ENCODE measurements around the gene GCNA.

GRCh38 chrX:71540801-71541200, 37.4 kb upstream of the GCNA start:
- TF ChIP-seq CTCF (IDR thresholded peaks at IDR 0.05) (no peak), SP1 (CRISPR knock-in tag; conservative IDR thresholded peaks at IDR 0.05) (no peak), JUN (CRISPR knock-in tag; IDR thresholded peaks at IDR 0.05) (no peak)

Measured in WTC11 (cell line).